Endometrial microvascular endothelial cells (primary cell): ENCODE data around the gene ARMC7. TPM values are rescaled to one million over a fixed set of nuclear protein-coding genes. Genes with fewer than 3 reads are reported as not detected.

Source experiments
- in situ Hi-C: cut with HindIII; loops from 2 replicates; pipeline ENCODE4 v1.10.0; 2017; ENCODE audit warnings: low sequenced_read_pairs, low pct_unique_long_range_greater_than_20kb; ENCODE audit errors: inconsistent ontology term
- total RNA-seq: library from RNA; depleted of rRNA; stranded (reverse); fragments of >200 nt; gene quantifications from one replicate; pipeline ENCODE4 v1.2.3, GENCODE V29; 2015; ENCODE audit errors: inconsistent ontology term

ARMC7 gene
- total RNA-seq, 1 donor from 2014 or later = 4.2 TPM

DNA sequence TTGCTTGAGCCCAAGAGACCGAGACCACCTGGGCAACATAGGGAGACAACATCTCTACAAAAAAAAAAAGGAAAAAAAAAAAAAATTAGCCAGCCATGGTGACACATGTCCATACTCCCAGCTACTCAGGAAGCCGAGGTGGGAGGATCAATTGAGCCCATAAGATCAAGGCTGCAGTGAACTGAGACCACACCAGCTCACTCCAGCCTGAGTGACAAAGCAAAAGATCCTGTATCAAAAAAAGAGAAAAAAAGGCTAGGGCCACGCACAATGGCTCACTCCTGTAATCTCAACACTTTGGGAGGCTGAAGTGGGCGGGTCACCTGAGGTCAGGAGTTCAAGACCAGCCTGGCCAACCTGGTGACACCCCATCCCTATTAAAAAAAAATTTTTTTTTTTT lies 59.2 kb downstream of the ARMC7 start:
- in situ Hi-C loops = no loop called here

DNA sequence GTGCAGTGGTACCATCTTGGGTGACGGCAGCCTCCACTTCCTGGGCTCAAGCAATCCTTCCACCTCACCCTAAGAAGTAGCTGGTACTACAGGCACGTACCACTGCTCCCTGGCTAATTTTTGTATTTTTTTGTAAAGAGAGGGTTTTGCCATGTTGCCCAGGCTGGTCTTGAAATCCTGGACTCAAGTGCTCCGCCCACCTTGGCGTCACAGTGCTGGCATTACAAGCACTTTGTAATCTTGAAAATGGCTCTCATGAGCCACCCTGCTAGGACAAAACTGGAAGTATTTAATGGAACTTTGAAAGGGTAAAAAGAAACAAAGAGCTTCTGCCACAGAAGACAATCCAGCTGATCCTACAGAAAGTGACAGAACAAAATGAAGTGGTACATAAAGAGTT lies 63.8 kb downstream of the ARMC7 start:
- in situ Hi-C loops = no loop called here

DNA sequence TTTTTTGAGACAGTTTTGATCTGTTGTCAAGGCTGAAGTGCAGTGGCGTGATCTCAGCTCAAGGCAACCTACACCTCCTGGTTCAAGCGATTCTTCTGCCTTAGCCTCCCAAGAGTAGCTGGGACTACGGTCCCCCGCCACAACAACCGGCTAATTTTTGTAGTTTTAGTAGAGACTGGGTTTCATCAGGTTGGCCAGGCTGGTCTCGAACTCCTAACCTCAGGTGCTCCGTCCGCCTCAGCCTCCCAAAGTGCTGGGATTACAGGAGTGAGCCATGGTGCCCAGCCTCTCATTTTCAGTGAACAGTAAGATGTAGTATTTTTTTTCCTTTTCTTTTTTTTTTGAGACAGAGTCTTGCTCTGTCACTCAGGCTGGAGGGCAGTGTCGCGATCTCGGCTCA lies 65.2 kb downstream of the ARMC7 start:
- in situ Hi-C loops = no loop called here

DNA sequence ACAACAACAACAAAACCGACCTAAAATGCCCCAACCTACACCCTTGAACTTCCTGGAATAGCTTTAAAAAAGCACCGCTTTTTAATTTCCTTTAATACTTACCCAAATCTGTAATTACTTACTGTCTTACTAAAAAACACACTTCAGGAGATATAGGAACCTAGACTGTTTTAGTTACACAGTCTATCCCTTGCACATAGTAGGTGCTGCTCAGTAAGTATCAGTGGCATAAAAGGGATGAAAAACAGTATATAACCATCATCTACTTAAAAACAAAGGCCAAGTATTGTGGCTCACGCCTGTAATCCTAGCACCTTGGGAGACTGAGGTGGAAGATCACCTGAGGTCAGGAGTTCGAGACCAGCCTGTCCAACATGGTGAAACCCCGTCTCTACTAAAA lies 66.9 kb downstream of the ARMC7 start:
- in situ Hi-C loops = no loop called here

DNA sequence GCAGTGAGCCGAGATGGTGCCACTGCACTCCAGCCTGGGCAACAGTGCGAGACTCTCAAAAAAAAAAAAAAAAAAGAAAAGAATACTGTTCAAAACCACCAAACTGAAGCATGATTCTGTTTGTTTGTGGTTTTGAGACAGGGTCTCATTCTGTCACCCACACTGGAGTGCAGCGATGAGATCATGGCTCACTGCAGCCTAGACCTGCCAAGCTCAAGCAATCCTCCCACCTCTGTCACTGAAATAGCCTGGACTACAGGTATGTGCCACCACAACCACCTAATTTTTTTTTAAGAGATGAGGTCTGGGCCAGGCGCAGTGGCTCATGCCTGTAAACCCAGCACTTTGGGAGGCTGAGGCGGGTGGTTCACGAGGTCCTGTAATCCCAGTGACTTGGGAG lies 68.7 kb downstream of the ARMC7 start:
- in situ Hi-C loops = no loop called here

Other genes with a start within 250 kb of the ARMC7 start
- gene FDXR, start 237.0 kb upstream of the ARMC7 start, total RNA-seq = 73.7 TPM
- not detected for gene FADS6, start 216.3 kb upstream of the ARMC7 start, total RNA-seq
- not detected for gene USH1G, start 186.7 kb upstream of the ARMC7 start, total RNA-seq
- not detected for gene OTOP2, start 185.7 kb upstream of the ARMC7 start, total RNA-seq
- gene OTOP3, start 174.1 kb upstream of the ARMC7 start, total RNA-seq = not detected
- 5.2 TPM for gene HID1, start 137.2 kb upstream of the ARMC7 start, total RNA-seq
- gene CDR2L, start 122.3 kb upstream of the ARMC7 start, total RNA-seq = 15.1 TPM
- 57.1 TPM for gene MRPL58, start 97.3 kb upstream of the ARMC7 start, total RNA-seq
- gene ATP5PD, start 63.0 kb upstream of the ARMC7 start, total RNA-seq = 296 TPM
- 21.4 TPM for gene KCTD2, start 62.7 kb upstream of the ARMC7 start, total RNA-seq
- 4.3 TPM for gene SLC16A5, start 22.0 kb upstream of the ARMC7 start, total RNA-seq
- 47.2 TPM for gene NT5C, start 21.8 kb downstream of the ARMC7 start, total RNA-seq
- 432 TPM for gene JPT1, start 44.5 kb downstream of the ARMC7 start, total RNA-seq
- gene SUMO2, start 73.0 kb downstream of the ARMC7 start, total RNA-seq = 83.1 TPM
- gene NUP85, start 95.7 kb downstream of the ARMC7 start, total RNA-seq = 66.9 TPM
- gene GGA3, start 151.6 kb downstream of the ARMC7 start, total RNA-seq = 31.9 TPM
- gene MRPS7, start 151.9 kb downstream of the ARMC7 start, total RNA-seq = 56.1 TPM
- 22.9 TPM for gene MIF4GD, start 161.3 kb downstream of the ARMC7 start, total RNA-seq
- 27.9 TPM for gene SLC25A19, start 179.5 kb downstream of the ARMC7 start, total RNA-seq